Stomach (tissue), 4 donors: ENCODE data around the gene MED17.

Experiments
- CTCF ChIP-seq, 7 experiments: fragments of 450-650 bp in 4 of 7; fragments of 200-600 bp in 3 of 7; sonication (generic) in 3 of 7; IDR thresholded peaks; one replicate each; pipeline ENCODE4 v1.5.1; 2016 to 2019; ENCODE audit warnings: antibody characterized with exemption in 7 of 7, control low read depth in 2 of 7, mild to moderate bottlenecking in 1 of 7
- POLR2AphosphoS5 ChIP-seq, 3 donors: sonication (generic); formaldehyde crosslinking; IDR thresholded peaks; one replicate each; pipeline ENCODE4 v1.6.1; 2016; ENCODE audit warnings: antibody characterized with exemption in 3 of 3

- TF ChIP-seq CTCF (IDR thresholded peaks at IDR 0.05): no peak
- TF ChIP-seq POLR2AphosphoS5 (IDR thresholded peaks at IDR 0.05): no peak
Observed at GRCh38 chr11:93838967-93839366, 54.9 kb downstream of the MED17 start.
